HG03095 (cell line): ENCODE measurements around the gene BOLL.
"Not testable (repeated sequence)": the region's sequence is repeated elsewhere in the genome, so short reads cannot be mapped to it uniquely, and the experiment has no call there.

Source experiments
- ATAC-seq: cut with Tn5 transposase; IDR thresholded peaks from one replicate; pipeline ENCODE4 v1.9.1; 2021; ENCODE audit warnings: moderate library complexity; ENCODE audit not compliant: unreplicated experiment

Gene BOLL

GRCh38 chr2:197784956-197785941 lies at the start of gene BOLL:
TSS of gene BOLL (minus strand) at chr2:197785319. CDS start at chr2:197781850, 3,469 bp downstream.
- no peak for ATAC-seq

- ATAC-seq, result not testable (repeated sequence)
Measured at GRCh38 chr2:197834771-197835170, 49.7 kb upstream of the BOLL start.

- ATAC-seq, result no peak
Measured at GRCh38 chr2:197828464-197829135, 43.5 kb upstream of the BOLL start.

- no peak for ATAC-seq
Measured at GRCh38 chr2:197827618-197828017, 42.5 kb upstream of the BOLL start.

- no peak for ATAC-seq
Measured at GRCh38 chr2:197822333-197822732, 37.2 kb upstream of the BOLL start.

GRCh38 chr2:197821550-197822289 lies 36.6 kb upstream of the BOLL start:
- ATAC-seq, result no peak

GRCh38 chr2:197814526-197814925 lies 29.4 kb upstream of the BOLL start:
- ATAC-seq, result no peak

GRCh38 chr2:197813093-197813787 lies 28.1 kb upstream of the BOLL start:
- no peak for ATAC-seq

- ATAC-seq, result no peak
Measured at GRCh38 chr2:197810491-197810890, 25.4 kb upstream of the BOLL start.

- no peak for ATAC-seq
Measured at GRCh38 chr2:197810016-197810415, 24.9 kb upstream of the BOLL start.

- ATAC-seq, result no peak
Measured at GRCh38 chr2:197809064-197809463, 23.9 kb upstream of the BOLL start.

GRCh38 chr2:197805715-197806633 lies 20.9 kb upstream of the BOLL start:
- ATAC-seq, result no peak

GRCh38 chr2:197804758-197805714 lies 19.9 kb upstream of the BOLL start:
- ATAC-seq, result peak; percentile 30

- ATAC-seq, result peak; percentile 100
Measured at GRCh38 chr2:197804049-197804757, 19.1 kb upstream of the BOLL start, which contains the start of gene PLCL1. TSS of gene PLCL1 (plus strand) at chr2:197804593.

GRCh38 chr2:197803033-197803444 lies 17.9 kb upstream of the BOLL start:
- ATAC-seq, result no peak

- no peak for ATAC-seq
Measured at GRCh38 chr2:197801033-197801432, 15.9 kb upstream of the BOLL start.

- no peak for ATAC-seq
Measured at GRCh38 chr2:197800091-197800490, 15.0 kb upstream of the BOLL start.

GRCh38 chr2:197799068-197799467 lies 13.9 kb upstream of the BOLL start:
- ATAC-seq, result no peak
